H7 (cell line): ENCODE data around the gene TLN1. TPM values are rescaled to one million over a fixed set of nuclear protein-coding genes. Genes with fewer than 3 reads are reported as not detected.

Source experiments
- DNase-seq: peaks from one replicate; pipeline ENCODE4 v3.0.0; 2012
- H3K27me3 ChIP-seq: 2 replicates; pipeline ENCODE4 v1.6.0; 2011; ENCODE audit warnings: mild to moderate bottlenecking, low read length; ENCODE audit not compliant: control insufficient read depth, insufficient read depth
- H3K36me3 ChIP-seq: replicated peaks from 2 replicates; pipeline ENCODE4 v1.5.1; 2011; ENCODE audit warnings: low read length; ENCODE audit not compliant: control insufficient read depth, insufficient read depth
- H3K4me3 ChIP-seq: 2 replicates; pipeline ENCODE4 v1.5.1; 2011; ENCODE audit warnings: low read depth, mild to moderate bottlenecking, control low read depth, low read length, moderate library complexity; ENCODE audit not compliant: insufficient read depth
- total RNA-seq: library from RNA; depleted of rRNA; stranded (reverse); fragments of >200 nt; shearing (Covaris generic); gene quantifications from 2 replicates; pipeline ENCODE4 v1.2.3, GENCODE V29; 2014

Gene TLN1
- total RNA-seq, 1 experiment from 2014 or later, result 106 TPM

GRCh38 chr9:35760651-35761050, 28.7 kb upstream of the TLN1 start:
- DNase-seq, result no peak
- Histone ChIP-seq H3K27me3 (no peaks in the 10 kb centered on the region), H3K36me3 (no peaks in the 10 kb centered on the region), H3K4me3 (no peak overlapping the region)

GRCh38 chr9:35759795-35760194, 27.8 kb upstream of the TLN1 start:
- no peaks in the 10 kb centered on the region for H3K27me3 ChIP-seq
- H3K36me3 ChIP-seq, result no peaks in the 10 kb centered on the region
- no peak overlapping the region for H3K4me3 ChIP-seq
- no peak for DNase-seq

GRCh38 chr9:35758475-35759050, 26.6 kb upstream of the TLN1 start:
- no peak for DNase-seq
- Histone ChIP-seq H3K36me3 (peaks cover 5% of the 10 kb centered on the region), H3K4me3 (no peak overlapping the region), H3K27me3 (no peaks in the 10 kb centered on the region)

DNA sequence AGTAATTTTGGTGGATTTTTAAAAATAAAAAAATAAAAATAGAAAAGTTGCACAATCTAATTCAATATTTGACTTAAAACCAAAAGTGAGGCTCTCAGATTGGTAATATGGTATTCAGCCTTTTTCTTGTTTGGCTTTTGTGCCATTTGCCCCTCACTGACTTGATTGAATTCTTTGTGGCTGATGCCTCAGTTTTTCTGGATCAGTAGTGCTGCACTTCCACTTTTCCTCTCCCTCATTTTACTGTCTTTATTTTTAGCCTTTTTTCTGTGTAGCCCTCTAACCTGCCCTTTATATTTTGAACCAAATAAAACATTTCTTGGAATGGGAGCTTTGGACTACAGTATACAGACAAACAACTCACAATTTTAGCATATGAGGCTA, 25.9 kb upstream of the TLN1 start:
- Histone ChIP-seq H3K4me3 (peak overlapping the region; percentile 62), H3K36me3 (peaks cover 10% of the 10 kb centered on the region), H3K27me3 (no peaks in the 10 kb centered on the region)
- no peak for DNase-seq

- peak; percentile 80 for DNase-seq
- Histone ChIP-seq H3K4me3 (peak overlapping the region; percentile 62), H3K36me3 (peaks cover 13% of the 10 kb centered on the region), H3K27me3 (no peaks in the 10 kb centered on the region)
These were observed 25.4 kb upstream of the TLN1 start for GRCh38 chr9:35757226-35757891.

DNA sequence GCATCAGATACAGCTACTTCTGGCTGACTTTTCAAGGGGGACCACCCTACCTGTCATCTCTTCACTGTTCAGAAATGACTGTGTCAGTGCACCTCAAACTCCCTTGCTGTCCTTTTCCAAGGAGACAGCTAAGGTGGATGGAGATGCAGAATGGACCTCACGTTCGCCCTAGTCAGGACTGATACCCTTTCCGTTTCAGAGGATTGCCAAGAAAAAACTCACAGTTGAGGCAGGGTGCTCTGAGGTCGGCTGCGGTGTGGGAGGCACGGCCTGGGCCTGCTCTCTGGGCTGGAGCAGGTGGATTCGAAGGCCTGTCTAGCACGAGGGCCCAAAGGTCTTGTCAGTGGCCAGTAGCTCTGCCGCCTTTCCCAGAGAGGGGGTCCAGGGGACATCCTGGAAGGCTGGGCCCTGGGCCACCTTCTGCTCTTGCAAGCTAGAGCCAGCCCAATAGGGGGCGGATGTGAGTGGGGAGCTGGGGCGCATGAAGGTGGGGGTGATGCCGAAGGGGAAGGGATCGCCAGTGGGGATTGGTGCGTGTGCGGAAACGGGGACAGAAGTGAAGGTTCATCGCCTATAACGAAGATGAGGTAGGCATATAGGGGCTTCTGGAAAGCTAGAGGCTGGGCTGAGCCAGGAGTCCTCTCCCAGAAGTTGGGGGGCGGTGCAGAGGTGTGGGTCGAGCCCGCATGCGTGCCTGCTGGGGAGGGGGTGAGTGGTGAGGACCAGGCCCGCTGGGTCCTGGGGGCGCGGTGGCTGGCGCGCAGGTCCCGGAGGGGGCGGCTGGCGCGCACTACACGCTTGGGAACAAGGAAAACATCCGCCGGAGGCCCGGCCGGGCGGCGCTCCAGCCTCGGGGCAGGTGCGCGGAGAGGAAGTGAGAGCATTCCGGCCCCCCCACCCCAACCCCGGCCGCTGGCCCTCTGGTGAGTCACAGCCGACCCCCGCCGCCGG, 24.6 kb upstream of the TLN1 start:
- peak; percentile 86 for DNase-seq
- Histone ChIP-seq H3K4me3 (peak overlapping the region; percentile 62), H3K27me3 (no peaks in the 10 kb centered on the region), H3K36me3 (peaks cover 18% of the 10 kb centered on the region)

- Histone ChIP-seq H3K27me3 (no peaks in the 10 kb centered on the region), H3K36me3 (peaks cover 21% of the 10 kb centered on the region), H3K4me3 (no peak overlapping the region)
- no peak for DNase-seq
These were observed 23.1 kb upstream of the TLN1 start for GRCh38 chr9:35755071-35755470.

- Histone ChIP-seq H3K4me3 (no peak within 1 kb of the TSS), H3K36me3 (peaks cover 21% of the 10 kb centered on the region), H3K27me3 (no peaks in the 10 kb centered on the region)
- DNase-seq, result no peak
These were observed 22.3 kb upstream of the TLN1 start, which contains the start of gene MSMP for GRCh38 chr9:35754264-35754663. Gene MSMP, minus strand, starts transcription at chr9:35754276. Its CDS starts 147 bp downstream, at chr9:35754129.

GRCh38 chr9:35753466-35753865, 21.5 kb upstream of the TLN1 start:
- no peak overlapping the region for H3K4me3 ChIP-seq
- H3K27me3 ChIP-seq, result no peaks in the 10 kb centered on the region
- no peak for DNase-seq
- peaks cover 21% of the 10 kb centered on the region for H3K36me3 ChIP-seq

DNA sequence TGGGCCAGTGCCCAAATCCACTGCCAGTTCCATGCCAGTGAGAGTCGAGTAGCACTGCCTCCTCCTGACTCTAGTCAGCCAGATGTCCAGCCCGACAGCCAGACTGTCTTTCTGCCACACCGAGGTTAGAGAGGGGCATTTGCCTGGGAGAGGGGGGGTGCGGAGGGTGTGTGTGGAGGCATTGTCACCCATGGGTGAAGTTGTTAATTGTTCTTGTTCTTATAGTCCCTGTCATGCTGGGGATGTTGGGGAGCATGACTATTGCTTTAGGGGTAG, 18.2 kb upstream of the TLN1 start:
- H3K4me3 ChIP-seq, result peak overlapping the region; percentile 89; the same call in 1 of the 2 replicates
- H3K27me3 ChIP-seq, result no peaks in the 10 kb centered on the region
- peaks cover 21% of the 10 kb centered on the region for H3K36me3 ChIP-seq
- DNase-seq, result no peak

DNA sequence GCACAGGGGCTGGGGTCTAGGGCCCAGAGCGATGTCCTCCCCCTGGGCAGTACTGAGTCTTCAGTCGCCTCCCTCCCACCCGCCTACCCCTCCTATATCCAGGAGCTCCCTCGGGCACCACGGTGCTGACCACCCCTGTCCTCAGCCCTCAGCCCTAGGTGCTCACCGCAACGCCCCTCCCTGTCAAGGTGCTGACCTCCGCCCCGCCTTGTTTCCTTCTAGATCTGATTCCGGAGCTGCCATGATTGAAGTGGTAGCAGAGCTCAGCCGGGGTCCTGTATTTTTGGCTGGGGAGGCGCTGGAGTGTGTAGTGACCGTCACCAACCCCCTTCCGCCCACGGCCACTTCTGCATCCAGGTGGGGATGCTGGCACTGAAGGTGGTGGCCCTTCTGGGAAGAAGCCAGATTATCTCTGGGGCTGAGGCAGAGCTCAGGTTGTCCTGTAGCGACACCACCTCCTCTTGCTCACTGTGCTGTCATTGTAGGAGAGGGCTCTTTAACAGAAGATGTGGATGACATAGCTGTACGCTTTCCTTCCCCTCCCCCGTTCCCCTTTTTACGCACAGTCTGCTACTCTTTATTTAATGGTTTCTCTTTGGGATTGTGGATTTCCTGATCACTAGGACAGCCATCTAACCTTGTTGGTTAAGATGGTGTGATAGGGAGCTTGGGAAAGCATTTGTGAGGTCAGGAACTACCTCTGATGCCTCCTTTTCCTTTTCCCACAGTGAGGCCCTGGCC, 17.7 kb upstream of the TLN1 start:
- Histone ChIP-seq H3K4me3 (peak overlapping the region; percentile 89), H3K36me3 (peaks cover 21% of the 10 kb centered on the region), H3K27me3 (no peaks in the 10 kb centered on the region)
- DNase-seq, result peak; percentile 41

GRCh38 chr9:35748858-35749514, 17.0 kb upstream of the TLN1 start, which contains the start of the genes GBA2 and RGP1:
Gene GBA2, minus strand, starts transcription at chr9:35749228. Its CDS starts 524 bp downstream, at chr9:35748704.
Gene RGP1, plus strand, starts transcription at chr9:35749287. Its CDS starts 469 bp downstream, at chr9:35749756.
- DNase-seq, result peak; percentile 95
- Histone ChIP-seq H3K4me3 (peak within 1 kb of the TSS; percentile 89), H3K36me3 (peaks cover 27% of the 10 kb centered on the region), H3K27me3 (no peaks in the 10 kb centered on the region)

DNA sequence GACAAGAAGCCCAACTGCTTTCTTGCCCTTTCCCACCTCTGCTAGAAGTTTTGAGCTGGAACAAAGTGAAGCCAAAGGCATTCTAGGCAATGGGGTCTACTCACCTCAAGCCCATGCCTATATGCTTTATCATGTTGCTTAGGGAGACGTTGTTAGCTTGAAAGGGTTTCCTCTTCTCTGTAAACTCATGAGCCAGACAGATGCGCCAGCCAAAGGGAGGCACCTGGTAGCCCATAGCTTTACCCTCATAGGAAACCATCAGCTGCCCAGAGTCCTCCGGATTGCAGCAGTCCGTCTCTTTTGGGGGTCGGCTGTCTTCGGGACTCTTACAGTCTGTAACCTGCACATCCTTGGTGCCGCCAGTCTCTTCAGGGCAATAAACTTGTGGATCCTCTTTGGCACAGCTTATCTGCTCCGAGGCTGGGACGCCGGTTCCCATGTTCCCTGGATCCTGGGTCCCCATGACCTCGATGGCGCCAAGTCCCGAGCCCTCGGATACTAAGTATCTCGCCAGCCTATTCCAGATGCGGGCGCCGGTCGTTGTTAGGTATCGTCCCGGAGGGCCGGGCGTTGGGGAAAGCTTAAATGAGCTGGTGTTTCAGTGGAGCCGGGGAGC, 16.4 kb upstream of the TLN1 start:
- DNase-seq, result no peak
- H3K36me3 ChIP-seq, result peaks cover 28% of the 10 kb centered on the region
- no peaks in the 10 kb centered on the region for H3K27me3 ChIP-seq
- H3K4me3 ChIP-seq, result peak overlapping the region; percentile 89
